ENCODE results near the gene TUBGCP4.
"Not testable (repeated sequence)": the region's sequence is repeated elsewhere in the genome, so short reads cannot be mapped to it uniquely, and the experiment has no call there.

The TUBGCP4 gene, protein sequence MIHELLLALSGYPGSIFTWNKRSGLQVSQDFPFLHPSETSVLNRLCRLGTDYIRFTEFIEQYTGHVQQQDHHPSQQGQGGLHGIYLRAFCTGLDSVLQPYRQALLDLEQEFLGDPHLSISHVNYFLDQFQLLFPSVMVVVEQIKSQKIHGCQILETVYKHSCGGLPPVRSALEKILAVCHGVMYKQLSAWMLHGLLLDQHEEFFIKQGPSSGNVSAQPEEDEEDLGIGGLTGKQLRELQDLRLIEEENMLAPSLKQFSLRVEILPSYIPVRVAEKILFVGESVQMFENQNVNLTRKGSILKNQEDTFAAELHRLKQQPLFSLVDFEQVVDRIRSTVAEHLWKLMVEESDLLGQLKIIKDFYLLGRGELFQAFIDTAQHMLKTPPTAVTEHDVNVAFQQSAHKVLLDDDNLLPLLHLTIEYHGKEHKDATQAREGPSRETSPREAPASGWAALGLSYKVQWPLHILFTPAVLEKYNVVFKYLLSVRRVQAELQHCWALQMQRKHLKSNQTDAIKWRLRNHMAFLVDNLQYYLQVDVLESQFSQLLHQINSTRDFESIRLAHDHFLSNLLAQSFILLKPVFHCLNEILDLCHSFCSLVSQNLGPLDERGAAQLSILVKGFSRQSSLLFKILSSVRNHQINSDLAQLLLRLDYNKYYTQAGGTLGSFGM

DNA sequence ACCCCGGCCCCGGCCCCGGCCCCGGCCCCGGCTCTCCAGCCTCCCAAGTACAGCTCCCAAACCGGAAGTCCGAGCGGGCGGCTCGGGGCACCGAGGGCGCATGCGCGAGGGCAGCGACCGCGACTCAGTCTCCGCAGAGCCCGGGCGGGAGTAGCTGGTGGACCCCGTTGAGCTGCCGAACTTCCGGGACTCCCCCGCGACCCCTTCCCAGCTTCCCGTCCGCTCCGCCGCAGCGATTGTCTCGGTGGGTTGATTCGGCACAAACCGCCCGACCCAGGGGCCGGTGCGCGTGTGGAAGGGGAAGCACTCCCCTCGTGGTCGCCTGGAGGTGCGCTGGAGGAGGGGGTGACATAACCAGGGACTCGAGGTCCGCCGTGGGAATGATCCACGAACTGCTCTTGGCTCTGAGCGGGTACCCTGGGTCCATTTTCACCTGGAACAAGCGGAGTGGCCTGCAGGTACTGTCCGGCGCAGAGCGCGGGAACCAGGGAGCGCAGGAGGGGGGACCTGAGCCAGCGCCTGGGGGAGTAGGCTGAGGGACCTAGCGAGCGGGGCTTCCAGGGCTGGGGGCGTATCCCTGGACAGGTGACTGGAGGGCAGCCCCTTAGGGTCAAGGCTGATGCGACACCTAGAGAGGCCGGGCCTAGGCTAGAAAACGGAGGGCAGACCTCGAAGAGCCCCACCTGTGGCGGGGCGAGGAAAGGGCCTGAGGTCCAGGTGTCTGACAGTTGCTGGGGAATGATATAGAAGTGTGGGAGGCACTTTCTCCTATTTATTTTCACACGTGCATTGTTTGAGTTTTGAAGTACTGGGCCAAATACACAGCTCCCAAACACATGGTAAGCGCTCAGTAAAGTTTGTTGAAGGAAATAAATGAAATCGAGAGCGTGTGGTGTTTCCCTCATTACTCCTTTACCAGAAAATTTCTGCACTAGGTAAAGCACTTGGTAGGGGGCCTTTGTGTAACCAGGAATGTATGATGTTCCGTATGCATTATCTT is at the start of gene TUBGCP4, which contains the start of gene ZSCAN29:
TSS of gene TUBGCP4 (plus strand) at position 127 of the 1,000 bp plus-strand sequence. CDS start at position 381, 254 bp downstream.
TSS of gene ZSCAN29 (minus strand) at position 69 of the 1,000 bp plus-strand sequence. CDS start 1,130 bp downstream, outside the sequence.
- peak; percentile 81 for DNase-seq

DNA sequence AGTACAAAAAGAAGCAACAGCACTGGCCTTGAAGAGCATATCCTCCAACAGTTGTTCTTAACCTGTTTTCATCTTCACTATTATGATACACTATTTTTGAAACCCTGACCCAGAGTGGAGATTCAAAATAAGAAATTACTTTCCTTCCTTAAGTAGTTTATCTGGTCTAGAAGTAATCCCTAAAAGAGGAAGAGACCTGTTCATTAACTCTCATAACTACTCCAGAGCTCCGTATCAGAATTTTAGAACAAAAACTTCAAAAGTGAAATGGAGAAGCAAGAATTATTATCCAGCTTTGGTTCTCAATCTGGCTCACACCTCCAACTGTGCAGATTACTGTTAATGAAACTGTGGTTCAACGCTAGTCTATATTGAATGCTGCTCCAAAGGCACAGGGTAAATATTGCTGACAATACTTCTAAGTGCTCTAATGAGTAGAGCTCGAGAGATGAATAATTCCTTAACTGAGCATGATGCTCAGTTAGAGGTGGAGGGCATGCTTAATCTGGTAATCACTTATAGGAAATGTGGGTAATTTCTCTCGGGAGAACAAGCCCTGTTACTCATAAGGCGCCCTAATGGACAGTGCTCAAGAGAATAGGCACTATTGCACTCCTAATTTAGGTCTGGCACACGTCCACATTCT is 45.7 kb upstream of the TUBGCP4 start:
- no peak for DNase-seq

DNA sequence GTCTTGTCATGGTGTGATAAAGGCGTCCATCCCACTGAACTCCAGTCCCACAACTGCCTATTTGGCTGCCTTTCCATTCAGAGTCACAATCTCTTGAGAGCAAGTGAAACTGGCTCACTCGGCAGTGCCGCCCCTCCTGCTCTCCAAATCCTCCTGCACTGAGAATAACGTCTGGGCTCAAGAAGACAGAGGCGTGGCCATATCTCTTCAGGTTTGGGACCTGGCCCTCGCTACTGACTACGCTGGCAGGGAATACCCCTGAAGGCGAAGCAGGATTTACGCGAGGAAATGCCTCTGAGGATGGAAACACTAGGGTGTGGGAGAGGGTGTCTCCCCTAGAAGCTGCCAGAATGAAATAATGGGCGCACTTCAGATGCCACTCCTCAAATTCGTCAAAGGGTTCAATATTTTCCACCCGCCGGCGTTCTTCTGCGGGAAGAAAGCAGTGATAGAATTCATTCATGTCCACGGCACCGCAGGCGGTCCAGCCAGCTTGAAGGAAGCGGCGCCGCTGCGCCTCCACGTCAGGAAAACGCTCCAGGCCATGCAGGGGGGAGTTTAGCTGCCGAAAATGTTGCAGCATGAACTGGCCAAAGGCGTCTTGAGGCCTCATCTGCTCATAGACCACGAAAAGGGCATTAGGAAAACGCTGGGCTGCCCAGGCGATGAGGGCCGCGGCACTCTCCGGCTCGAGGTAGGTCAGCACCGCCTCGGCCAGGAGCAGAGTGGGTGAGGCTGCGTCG is 41.5 kb upstream of the TUBGCP4 start:
- DNase-seq: no peak

DNA sequence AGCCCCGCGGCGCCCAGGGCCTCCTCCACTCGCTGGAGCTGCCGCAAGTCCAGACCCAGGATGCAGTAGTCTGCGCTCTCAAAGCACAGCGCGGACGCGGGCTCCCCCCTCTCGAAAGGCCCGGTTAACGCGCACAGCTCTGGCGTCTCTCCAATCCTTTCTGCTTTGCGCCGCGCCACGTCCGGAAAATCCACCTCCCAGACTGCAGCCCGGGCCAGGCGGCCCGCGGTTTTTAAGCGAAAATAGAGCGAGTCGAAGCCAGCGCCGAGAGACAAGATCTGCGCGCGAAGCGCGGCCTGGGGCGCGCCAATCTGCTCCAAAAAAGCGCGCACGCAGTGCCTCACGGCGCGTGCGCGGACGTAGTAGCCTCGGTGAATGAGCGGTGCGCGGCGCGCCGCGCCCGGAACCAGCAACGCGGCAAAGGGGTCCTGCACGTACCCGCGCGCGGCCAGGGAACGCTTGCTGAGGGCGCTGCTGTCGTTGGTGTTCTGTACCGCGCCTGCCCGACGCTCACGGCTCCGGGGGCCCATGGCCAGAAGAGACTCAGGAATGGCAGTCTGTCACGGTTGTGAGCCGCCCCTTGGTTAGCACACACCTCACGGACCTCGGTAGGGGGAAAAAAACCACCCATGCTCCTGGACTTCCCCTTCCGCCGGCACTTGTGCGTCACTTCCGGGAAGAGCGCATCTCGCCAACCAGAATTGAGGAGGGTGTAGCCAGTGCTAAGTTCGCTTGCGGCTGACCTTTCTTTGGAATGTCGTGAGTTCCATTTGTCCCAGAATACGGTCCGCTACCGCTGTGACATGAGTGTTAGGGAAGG is 40.7 kb upstream of the TUBGCP4 start, which contains the start of gene LCMT2:
TSS of gene LCMT2 (minus strand) at position 614 of the 820 bp plus-strand sequence. CDS start at position 530, 84 bp downstream.
- DNase-seq: peak; percentile 82

DNA sequence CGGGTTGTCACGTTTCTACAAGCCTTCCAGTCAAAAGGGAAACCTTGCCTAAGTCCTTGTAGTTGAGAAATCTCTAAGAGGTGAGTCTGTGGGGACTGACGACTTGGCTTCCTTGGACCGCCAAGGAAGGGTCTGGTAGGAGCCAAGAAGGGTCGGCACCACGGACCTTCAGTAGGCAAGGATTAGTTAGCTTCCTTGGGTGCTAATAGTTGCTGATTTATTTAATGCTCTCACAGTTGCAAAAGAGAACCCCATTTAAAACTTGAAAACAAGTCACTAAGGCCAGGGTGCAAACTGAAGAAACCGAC is 40.2 kb upstream of the TUBGCP4 start:
- DNase-seq: no peak

DNA sequence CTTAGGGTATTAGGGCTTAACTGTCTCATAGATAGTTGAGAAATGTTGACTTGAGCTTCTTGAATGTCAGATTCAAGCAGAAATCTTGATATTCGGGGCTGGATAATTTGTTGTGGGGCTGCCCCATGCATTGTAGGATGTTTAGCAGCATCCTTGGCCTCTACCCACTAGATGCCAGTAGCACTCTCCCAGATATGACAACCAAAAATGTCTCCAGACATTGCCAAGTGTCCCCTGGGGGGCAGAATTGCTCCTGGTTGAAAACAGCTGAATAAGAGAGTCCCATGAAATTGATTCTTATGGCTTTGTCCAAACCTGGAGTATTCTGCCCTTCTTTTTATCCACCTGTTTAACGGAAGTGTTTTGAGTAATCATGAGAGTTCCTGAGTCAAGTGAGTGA is 24.6 kb upstream of the TUBGCP4 start:
- no peak for DNase-seq

DNA sequence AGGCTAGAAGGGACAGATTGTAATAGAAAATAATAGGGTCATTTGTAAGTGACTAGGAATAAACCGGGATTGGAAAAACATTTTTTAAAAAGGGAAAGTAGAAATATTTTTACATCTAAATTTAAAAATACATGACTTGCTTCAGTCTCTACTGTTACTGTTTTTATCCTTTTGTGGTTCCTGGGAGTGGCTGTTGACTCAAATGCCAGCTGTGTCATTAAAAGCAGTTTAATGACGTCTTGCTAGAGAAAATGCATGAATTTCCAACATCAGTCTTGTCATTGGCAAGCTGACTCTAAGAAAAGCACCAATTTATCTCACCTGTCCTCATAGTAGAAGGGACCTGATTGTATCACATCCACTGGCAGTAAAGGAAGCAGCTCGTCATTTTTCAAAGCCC is 23.8 kb upstream of the TUBGCP4 start:
- DNase-seq: no peak

DNA sequence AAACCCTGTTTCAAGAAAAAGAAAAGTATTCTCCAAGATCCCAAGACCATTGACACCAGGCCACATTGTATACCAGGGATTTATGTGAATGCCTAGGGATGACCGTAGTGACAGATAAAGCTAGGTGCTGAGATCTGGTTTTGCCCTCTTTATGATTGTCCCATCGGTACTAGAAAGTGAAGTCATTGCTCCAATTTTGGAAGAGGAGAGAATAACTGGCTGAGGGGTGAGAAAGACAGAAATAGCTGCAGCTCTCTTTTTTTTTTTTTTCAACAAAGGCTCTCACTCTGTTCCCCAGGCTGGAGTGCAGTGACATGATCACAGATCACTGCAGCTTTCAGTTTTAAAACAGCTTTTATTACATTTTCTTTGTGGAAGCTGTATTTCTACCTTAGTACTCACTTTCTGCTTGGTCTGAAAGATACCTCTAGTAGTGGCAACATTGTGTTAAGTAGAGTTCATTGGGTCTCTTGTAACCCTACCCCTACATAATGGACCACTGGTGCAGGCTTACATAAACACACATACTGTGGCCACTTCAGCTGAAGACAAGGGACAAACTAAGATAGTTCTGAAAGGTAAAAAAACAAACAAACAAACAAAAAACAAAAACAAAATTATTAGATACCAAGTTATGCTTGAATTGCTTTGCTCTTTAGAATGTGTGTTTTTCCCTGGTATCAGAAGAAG is 18.1 kb upstream of the TUBGCP4 start:
- DNase-seq: no peak

DNA sequence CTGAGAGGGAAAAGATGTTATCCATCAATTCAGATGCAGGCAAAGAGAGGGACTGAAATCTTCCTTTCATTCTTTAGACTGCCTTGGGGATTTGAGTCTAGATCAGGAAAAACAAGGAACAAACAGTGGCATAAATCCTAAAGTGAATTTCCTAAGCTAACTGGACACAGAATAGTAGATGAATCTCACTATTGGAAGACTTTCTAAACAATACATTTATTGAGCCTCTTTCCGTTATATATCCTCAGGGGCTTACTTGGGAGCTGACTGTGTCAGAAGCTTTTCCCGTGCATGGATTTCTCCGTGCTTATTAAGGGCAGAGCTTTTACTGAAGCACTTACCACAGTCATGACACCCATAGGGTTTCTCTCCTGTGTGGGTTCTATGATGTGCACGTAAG is 10.1 kb upstream of the TUBGCP4 start:
- DNase-seq: no peak

DNA sequence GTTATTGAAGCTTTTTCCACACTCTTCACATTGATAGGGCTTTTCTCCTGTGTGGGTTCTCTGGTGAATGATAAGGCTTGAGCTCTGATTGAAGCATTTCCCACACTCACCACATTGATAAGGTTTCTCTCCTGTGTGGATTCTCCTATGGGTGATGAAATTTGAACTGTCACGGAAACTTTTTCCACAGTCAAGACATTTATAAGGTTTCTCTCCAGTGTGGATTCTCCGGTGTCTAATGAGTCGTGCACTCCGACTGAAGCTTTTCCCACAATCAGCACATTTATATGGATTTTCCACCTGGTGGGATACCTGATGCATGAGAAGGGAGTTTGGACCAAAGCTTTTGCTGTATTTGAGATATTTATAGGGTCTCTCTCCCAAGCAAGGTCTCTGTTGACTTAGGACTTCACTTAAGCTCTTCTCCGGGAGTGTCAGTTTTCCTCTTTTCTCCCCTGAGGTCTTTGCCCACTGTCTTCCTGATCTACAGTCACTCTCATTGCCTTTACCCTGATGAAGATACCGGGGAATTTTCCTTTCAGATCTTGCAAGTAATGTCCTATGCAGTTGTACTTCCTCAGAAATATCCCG is 9.5 kb upstream of the TUBGCP4 start:
- DNase-seq: no peak

DNA sequence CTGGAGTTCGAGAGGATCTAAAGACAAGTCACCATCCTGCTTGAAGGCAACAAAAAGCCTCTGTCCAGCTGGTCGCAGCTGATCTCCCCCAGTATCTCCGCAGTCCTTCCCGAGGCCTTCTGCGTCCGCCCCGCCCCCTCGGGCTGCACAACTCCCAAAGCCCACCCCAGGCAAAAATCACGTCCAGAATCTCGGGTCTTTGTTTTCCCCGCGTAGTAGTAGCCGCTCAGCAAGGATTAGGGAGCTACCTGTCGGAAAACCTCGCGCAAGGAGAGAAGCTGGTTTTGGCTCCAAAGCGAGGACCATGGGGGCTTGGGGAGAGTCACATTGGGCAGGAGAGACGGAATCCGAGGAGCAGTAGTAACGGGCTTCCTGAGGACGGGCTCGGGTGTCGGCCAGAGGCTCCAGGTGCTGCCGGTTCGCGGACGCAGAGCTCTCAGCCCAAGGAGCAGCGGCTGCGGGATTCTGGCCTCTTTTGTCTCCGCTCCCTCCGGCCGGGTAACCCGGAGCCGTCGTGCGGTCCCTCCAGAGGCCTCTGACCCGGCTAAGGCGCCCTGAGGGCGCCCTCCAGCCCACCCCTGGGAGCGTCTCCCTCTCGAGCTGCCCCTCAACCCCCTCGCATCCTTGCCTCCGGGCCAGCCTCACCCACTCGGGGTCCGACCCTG is 459 bp upstream of the TUBGCP4 start:
- no peak for DNase-seq

DNA sequence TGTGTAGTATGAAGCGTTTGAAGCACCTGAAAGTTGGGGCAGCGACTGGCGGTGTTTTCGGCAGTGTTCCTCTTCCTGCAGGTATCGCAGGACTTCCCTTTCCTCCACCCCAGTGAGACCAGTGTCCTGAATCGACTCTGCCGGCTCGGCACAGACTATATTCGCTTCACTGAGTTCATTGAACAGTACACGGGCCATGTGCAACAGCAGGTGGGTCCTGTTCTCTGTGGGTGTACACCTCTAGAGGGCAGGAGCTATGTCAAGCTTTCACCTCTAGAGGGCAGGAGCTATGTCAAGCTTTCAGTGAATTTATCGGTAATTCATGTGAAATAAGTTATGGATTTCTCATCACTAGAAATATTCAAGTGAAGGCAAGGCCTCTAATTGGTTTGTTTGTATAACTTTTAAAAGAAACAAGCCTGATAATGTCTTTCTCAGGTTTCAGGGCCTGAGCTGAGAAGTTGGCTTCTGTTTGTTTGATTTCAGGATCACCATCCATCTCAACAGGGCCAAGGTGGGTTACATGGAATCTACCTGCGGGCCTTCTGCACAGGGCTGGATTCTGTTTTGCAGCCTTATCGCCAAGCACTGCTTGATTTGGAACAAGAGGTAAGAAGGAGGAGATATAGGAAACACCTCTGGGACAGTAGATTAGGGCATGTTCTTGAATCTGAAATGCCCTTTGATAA is 5.3 kb downstream of the TUBGCP4 start:
- DNase-seq: no peak

DNA sequence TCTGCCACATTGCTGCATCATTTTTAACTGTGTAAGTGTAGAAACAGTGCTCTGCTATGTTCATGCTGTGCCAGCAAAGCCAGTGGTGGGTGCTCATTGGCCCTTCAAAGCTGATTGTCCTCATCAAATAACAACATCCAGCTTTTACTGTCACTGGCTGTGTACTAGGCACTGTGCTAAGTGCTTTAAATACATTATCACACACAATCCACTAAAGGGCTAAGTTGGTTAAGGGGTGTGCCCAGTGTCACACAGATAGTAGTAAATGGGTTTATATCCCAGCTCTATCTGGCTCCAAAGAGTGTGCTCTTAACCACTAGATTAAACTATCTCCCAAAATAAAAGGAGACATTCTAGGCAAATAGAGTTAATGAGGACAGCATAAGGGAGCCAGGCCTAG is 7.7 kb downstream of the TUBGCP4 start:
- no peak for DNase-seq

DNA sequence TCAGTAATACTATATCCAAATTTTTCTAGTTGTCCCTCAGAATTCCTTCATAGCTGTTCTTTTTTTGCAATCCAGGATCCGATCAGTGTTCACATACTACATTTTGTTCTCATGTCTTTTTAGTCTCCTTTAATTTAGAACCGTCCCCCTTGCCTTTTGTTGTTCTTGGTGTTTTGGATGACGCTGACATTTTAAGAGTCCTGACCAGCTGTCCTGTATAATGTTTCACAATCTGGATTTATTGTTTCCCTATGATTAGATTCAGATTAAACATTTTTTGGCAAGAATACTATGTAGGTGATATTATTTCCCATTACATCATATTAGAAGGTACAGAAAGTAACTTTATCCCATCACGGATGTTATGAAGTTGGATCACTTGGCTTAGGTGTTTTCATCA is 11.4 kb downstream of the TUBGCP4 start:
- DNase-seq: no peak

DNA sequence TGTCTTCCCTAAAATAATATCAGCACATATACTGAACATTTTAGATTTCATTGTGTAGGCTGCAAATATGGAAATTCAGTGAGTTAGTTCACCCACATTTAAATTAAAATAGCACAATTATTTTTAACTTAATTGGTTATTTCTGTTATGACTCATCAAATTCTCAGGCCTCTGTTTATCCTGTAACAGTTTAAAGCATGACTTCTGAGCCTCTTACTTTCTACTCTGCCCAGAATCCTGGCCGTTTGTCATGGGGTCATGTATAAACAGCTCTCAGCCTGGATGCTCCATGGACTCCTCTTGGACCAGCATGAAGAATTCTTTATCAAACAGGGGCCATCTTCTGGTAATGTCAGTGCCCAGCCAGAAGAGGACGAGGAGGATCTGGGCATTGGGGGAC is 12.2 kb downstream of the TUBGCP4 start:
- DNase-seq: no peak

DNA sequence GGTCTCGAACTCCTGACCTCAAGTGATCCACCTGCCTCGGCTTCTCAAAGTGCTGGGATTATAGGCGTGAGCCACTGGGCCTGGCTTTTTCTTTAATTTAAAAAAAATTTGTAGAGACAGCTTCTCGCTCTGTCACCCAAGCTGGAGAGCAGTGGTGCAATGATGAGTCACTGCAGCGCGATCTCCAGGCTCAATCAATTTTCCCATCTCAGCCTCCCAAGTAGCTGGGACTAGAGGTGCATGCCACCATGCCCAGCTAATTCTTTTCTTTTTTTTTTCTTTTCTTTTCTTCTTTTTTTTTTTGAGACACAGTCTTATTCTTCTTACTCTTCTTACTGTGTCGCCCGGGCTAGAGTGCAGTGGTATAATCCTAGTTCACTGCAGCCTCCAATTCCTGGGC is 19.8 kb downstream of the TUBGCP4 start:
- no peak for DNase-seq

DNA sequence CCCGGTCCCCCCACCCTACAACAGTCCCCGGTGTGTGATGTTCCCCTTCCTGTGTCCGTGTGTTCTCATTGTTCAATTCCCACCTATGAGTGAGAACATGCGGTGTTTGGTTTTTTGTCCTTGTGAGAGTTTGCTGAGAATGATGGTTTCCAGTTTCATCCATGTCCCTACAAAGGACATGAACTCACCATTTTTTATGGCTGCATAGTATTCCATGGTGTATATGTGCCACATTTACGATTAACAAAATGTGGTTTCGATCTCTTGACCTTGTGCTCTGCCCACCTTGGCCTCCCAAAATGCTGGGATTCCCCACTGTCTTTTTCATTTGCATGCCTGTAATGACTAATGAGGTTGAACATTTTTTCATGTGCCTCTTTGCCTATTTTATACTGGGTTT is 22.7 kb downstream of the TUBGCP4 start:
- DNase-seq: not testable (repeated sequence)

DNA sequence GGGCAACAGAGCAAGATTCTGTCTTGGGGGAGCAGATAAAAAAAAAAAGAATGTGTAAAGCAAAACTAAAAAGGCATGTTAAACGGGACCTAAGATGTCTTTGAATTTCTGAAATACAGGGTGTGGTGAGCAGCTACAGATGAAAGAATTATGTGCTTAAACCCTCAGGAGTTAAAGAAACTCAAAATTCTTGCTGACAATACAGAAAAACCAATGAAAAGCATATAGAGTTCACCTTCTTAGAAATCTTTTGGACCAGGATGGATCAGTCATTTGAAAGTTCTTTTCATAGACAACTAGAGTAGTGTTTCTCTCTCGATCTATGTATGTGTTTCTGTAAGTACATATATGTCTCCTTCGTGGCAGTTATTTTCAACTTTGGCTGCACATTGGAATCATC is 31.4 kb downstream of the TUBGCP4 start:
- no peak for DNase-seq

DNA sequence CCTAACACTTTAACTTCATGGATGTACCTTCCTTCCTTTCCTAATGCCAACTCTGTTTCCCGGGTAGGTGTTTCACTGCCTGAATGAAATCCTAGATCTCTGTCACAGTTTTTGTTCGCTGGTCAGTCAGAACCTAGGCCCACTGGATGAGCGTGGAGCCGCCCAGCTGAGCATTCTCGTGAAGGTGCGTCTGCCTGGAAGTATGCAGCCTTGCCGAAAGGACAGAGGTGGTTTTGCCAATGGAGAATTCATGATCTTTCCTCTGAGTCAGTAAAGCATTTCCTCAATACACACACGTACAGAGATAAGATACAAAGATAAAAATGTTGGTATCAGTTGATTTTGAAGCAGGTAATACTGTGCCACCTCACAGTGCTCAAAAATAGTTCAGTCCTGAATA is 32.7 kb downstream of the TUBGCP4 start:
- no peak for DNase-seq
